ENCODE results near the gene HM13. TPM values are rescaled to one million over a fixed set of nuclear protein-coding genes. Genes with fewer than 3 reads are reported as not detected.
A peak's percentile ranks its signal among the peaks of the same experiment; 100 is the strongest.
"Not testable (repeated sequence)": the region's sequence is repeated elsewhere in the genome, so short reads cannot be mapped to it uniquely, and the experiment has no call there.

The HM13 gene
- polyA plus RNA-seq, 3 donors: 139 to 152 (median 151) TPM

GRCh38 chr20:31578448-31579138, 64.4 kb downstream of the HM13 start:
- DNase-seq: no peak

- no peak for DNase-seq
Observed at GRCh38 chr20:31579245-31579644, 65.0 kb downstream of the HM13 start.

GRCh38 chr20:31579941-31580651, 65.9 kb downstream of the HM13 start:
- DNase-seq: not testable (repeated sequence)

GRCh38 chr20:31580706-31581105, 66.5 kb downstream of the HM13 start:
- no peak for DNase-seq

- no peak for DNase-seq
Observed at GRCh38 chr20:31581391-31581790, 67.1 kb downstream of the HM13 start.

- no peak for DNase-seq
Observed at GRCh38 chr20:31587545-31588389, 73.5 kb downstream of the HM13 start.

GRCh38 chr20:31590717-31591225, 76.5 kb downstream of the HM13 start:
- DNase-seq: no peak

- DNase-seq: no peak
Observed at GRCh38 chr20:31593221-31594001, 79.2 kb downstream of the HM13 start.

GRCh38 chr20:31594002-31594557, 79.8 kb downstream of the HM13 start:
- no peak for DNase-seq

- DNase-seq: no peak
Observed at GRCh38 chr20:31594558-31595379, 80.5 kb downstream of the HM13 start.

- DNase-seq: no peak
Observed at GRCh38 chr20:31595380-31595653, 81.1 kb downstream of the HM13 start.

GRCh38 chr20:31595654-31596411, 81.6 kb downstream of the HM13 start:
- peak; percentile 71 for DNase-seq

GRCh38 chr20:31596412-31596715, 82.1 kb downstream of the HM13 start:
- not testable (repeated sequence) for DNase-seq

GRCh38 chr20:31596831-31597480, 82.7 kb downstream of the HM13 start:
- no peak for DNase-seq

GRCh38 chr20:31597481-31597855, 83.2 kb downstream of the HM13 start:
- DNase-seq: no peak

- DNase-seq: no peak
Observed at GRCh38 chr20:31602431-31602778, 88.2 kb downstream of the HM13 start.

- no peak for DNase-seq
Observed at GRCh38 chr20:31602779-31603441, 88.7 kb downstream of the HM13 start.

- peak; percentile 99 for DNase-seq
Observed at GRCh38 chr20:31603822-31604566, 89.8 kb downstream of the HM13 start.
